ENCODE results near the gene MYO6.
"Not testable (repeated sequence)": the region's sequence is repeated elsewhere in the genome, so short reads cannot be mapped to it uniquely, and the experiment has no call there.

Gene MYO6

GRCh38 chr6:75884822-75885221, 135.8 kb downstream of the MYO6 start:
- TF ChIP-seq CTCF (IDR thresholded peaks at IDR 0.05; ENCODE audit: low read depth, low read length), result no peak
- no peak overlapping the region for H3K4me3 ChIP-seq (replicated peaks in 1 of 2; ENCODE audit: low read depth in 2 of 2, low read length in 2 of 2)
- no peak for DNase-seq (ENCODE audit: low read depth in 2 of 2)

GRCh38 chr6:75892384-75892783, 143.3 kb downstream of the MYO6 start:
- TF ChIP-seq CTCF (IDR thresholded peaks at IDR 0.05; ENCODE audit: low read depth, low read length), result no peak
- no peak for DNase-seq (ENCODE audit: low read depth in 2 of 2)
- no peak overlapping the region for H3K4me3 ChIP-seq (replicated peaks in 1 of 2; ENCODE audit: low read depth in 2 of 2, low read length in 2 of 2)

- H3K4me3 ChIP-seq (replicated peaks in 1 of 2; ENCODE audit: low read depth in 2 of 2, low read length in 2 of 2), result no peak overlapping the region
- peak; percentile 88 to 90 for DNase-seq (ENCODE audit: low read depth in 2 of 2)
- TF ChIP-seq CTCF (IDR thresholded peaks at IDR 0.05; ENCODE audit: low read depth, low read length), result peak; percentile 60
Measured at GRCh38 chr6:75893058-75893775, 144.2 kb downstream of the MYO6 start.

GRCh38 chr6:75893776-75894152, 144.7 kb downstream of the MYO6 start:
- no peak for TF ChIP-seq CTCF (IDR thresholded peaks at IDR 0.05; ENCODE audit: low read depth, low read length)
- no peak for DNase-seq (ENCODE audit: low read depth in 2 of 2)
- no peak overlapping the region for H3K4me3 ChIP-seq (replicated peaks in 1 of 2; ENCODE audit: low read depth in 2 of 2, low read length in 2 of 2)

- H3K4me3 ChIP-seq (replicated peaks in 1 of 2; ENCODE audit: low read depth in 2 of 2, low read length in 2 of 2), result no peak overlapping the region
- DNase-seq (ENCODE audit: low read depth in 2 of 2), result peak in 1 of 2 donors; percentile 9
- no peak for TF ChIP-seq CTCF (IDR thresholded peaks at IDR 0.05; ENCODE audit: low read depth, low read length)
Measured at GRCh38 chr6:75896526-75896925, 147.5 kb downstream of the MYO6 start.

- not testable (repeated sequence) for H3K4me3 ChIP-seq (replicated peaks in 1 of 2; ENCODE audit: low read depth in 2 of 2, low read length in 2 of 2); DNase-seq (ENCODE audit: low read depth in 2 of 2)
Measured at GRCh38 chr6:75900216-75900615, 151.2 kb downstream of the MYO6 start.

GRCh38 chr6:75905129-75905528, 156.1 kb downstream of the MYO6 start:
- DNase-seq (ENCODE audit: low read depth in 2 of 2); H3K4me3 ChIP-seq (replicated peaks in 1 of 2; ENCODE audit: low read depth in 2 of 2, low read length in 2 of 2): not testable (repeated sequence)

GRCh38 chr6:75906871-75907270, 157.8 kb downstream of the MYO6 start:
- TF ChIP-seq CTCF (IDR thresholded peaks at IDR 0.05; ENCODE audit: low read depth, low read length), result no peak
- no peak overlapping the region for H3K4me3 ChIP-seq (replicated peaks in 1 of 2; ENCODE audit: low read depth in 2 of 2, low read length in 2 of 2)
- DNase-seq (ENCODE audit: low read depth in 2 of 2), result no peak
